ENCODE measurements around the gene TRAPPC10. TPM values are rescaled to one million over a fixed set of nuclear protein-coding genes. Genes with fewer than 3 reads are reported as not detected.
"Not testable (repeated sequence)": the region's sequence is repeated elsewhere in the genome, so short reads cannot be mapped to it uniquely, and the experiment has no call there.

TRAPPC10 gene
- total RNA-seq, 1 experiment from 2014 or later, result 39.3 TPM

DNA sequence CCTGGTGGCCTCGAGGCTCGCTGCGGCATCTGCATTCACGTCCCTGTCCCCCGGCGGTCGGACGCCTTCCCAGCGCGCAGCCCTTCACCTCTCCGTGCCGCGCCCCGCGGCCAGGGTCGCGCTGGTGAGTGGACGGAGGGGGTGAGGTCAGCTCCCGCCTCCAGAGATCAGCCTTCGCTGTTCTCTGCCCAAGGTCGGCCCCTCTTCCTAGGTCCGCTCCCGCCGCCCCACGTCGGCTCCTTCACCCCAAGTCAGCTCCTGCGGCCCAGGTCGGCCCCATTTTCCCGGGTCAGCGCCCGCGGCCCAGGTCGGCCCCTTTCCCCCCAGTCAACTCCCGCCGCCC lies 121.6 kb downstream of the TRAPPC10 start:
- H3K27me3 Mint-ChIP-seq (ENCODE audit: insufficient read depth, unreplicated experiment); H3K27ac Mint-ChIP-seq (ENCODE audit: low read depth, unreplicated experiment); BruUV-seq (replicated peaks); DNase-seq (ENCODE audit: unreplicated experiment); intact Hi-C loops (cut with micrococcal nuclease); CTCF ChIA-PET; H3K4me3 Mint-ChIP-seq (ENCODE audit: unreplicated experiment); H3K36me3 Mint-ChIP-seq (ENCODE audit: insufficient read depth, unreplicated experiment); POLR2A ChIA-PET; H3K4me1 Mint-ChIP-seq (ENCODE audit: insufficient read depth, unreplicated experiment); H3K9me3 Mint-ChIP-seq (ENCODE audit: unreplicated experiment): not testable (repeated sequence)

DNA sequence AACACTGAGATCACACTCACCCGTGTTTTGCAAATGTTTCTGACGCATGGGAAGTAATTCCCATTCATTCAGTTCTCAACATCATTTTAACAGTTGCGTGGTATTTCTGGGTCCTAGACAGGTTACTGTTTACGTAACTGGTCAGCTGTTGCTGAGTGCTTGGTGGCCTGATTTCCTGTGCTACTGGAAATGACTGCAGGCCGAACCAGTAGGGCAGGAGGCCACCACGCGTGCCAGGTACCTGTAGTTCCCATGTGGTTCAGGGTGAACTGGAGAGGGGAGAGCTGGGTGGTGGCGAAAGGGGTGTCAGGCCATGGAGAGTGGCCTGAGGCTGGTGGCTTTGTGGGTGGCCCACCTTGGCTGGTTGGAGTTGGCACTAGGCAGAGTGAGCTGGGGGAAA lies 122.6 kb downstream of the TRAPPC10 start:
- DNase-seq (ENCODE audit: unreplicated experiment); H3K4me3 Mint-ChIP-seq (ENCODE audit: unreplicated experiment); H3K36me3 Mint-ChIP-seq (ENCODE audit: insufficient read depth, unreplicated experiment); H3K9me3 Mint-ChIP-seq (ENCODE audit: unreplicated experiment); H3K27ac Mint-ChIP-seq (ENCODE audit: low read depth, unreplicated experiment); intact Hi-C loops (cut with micrococcal nuclease); CTCF ChIA-PET; H3K27me3 Mint-ChIP-seq (ENCODE audit: insufficient read depth, unreplicated experiment); H3K4me1 Mint-ChIP-seq (ENCODE audit: insufficient read depth, unreplicated experiment); POLR2A ChIA-PET: not testable (repeated sequence)
- BruUV-seq (replicated peaks), result TSS peak; percentile 58

- H3K36me3 Mint-ChIP-seq (ENCODE audit: insufficient read depth, unreplicated experiment); BruUV-seq (replicated peaks); H3K27me3 Mint-ChIP-seq (ENCODE audit: insufficient read depth, unreplicated experiment); CTCF ChIA-PET; H3K4me3 Mint-ChIP-seq (ENCODE audit: unreplicated experiment); H3K27ac Mint-ChIP-seq (ENCODE audit: low read depth, unreplicated experiment); H3K9me3 Mint-ChIP-seq (ENCODE audit: unreplicated experiment); H3K4me1 Mint-ChIP-seq (ENCODE audit: insufficient read depth, unreplicated experiment); POLR2A ChIA-PET; DNase-seq (ENCODE audit: unreplicated experiment); intact Hi-C loops (cut with micrococcal nuclease): not testable (repeated sequence)
Observed at GRCh38 chr21:44138039-44138438, 125.9 kb downstream of the TRAPPC10 start.

GRCh38 chr21:44139787-44140551 lies 127.9 kb downstream of the TRAPPC10 start:
- DNase-seq (ENCODE audit: unreplicated experiment); H3K4me1 Mint-ChIP-seq (ENCODE audit: insufficient read depth, unreplicated experiment): not testable (repeated sequence)

GRCh38 chr21:44140552-44140932 lies 128.4 kb downstream of the TRAPPC10 start:
- H3K4me1 Mint-ChIP-seq (ENCODE audit: insufficient read depth, unreplicated experiment); DNase-seq (ENCODE audit: unreplicated experiment); H3K9me3 Mint-ChIP-seq (ENCODE audit: unreplicated experiment); BruUV-seq (replicated peaks); H3K27me3 Mint-ChIP-seq (ENCODE audit: insufficient read depth, unreplicated experiment); intact Hi-C loops (cut with micrococcal nuclease); POLR2A ChIA-PET; H3K27ac Mint-ChIP-seq (ENCODE audit: low read depth, unreplicated experiment); CTCF ChIA-PET; H3K4me3 Mint-ChIP-seq (ENCODE audit: unreplicated experiment); H3K36me3 Mint-ChIP-seq (ENCODE audit: insufficient read depth, unreplicated experiment): not testable (repeated sequence)

More at GRCh38 chr21:44139787-44140551, 127.9 kb downstream of the TRAPPC10 start:
- H3K27me3 Mint-ChIP-seq (ENCODE audit: insufficient read depth, unreplicated experiment); intact Hi-C loops (cut with micrococcal nuclease); POLR2A ChIA-PET; H3K36me3 Mint-ChIP-seq (ENCODE audit: insufficient read depth, unreplicated experiment); H3K4me3 Mint-ChIP-seq (ENCODE audit: unreplicated experiment); BruUV-seq (replicated peaks); H3K27ac Mint-ChIP-seq (ENCODE audit: low read depth, unreplicated experiment); CTCF ChIA-PET; H3K9me3 Mint-ChIP-seq (ENCODE audit: unreplicated experiment): not testable (repeated sequence)

DNA sequence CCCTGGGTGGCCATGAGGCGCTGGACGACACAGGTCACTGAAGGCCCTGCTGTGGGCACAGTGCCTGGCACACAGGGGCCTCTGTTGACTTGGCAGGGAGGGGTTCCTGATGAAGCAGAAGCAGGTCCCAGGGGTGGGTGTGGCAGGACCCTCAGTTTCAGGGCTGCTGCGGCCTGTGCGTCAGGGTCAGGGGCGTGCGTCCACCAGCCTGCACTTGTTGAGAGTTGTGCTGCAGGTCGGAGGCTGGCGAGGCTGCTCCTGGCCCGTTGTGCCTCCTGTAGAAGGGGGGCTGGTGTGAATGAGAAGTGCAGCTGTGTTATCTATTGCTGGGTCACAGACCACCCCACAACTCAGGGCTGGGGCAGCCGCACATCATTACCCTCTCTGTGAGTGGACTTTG lies 130.4 kb downstream of the TRAPPC10 start:
- H3K36me3 Mint-ChIP-seq (ENCODE audit: insufficient read depth, unreplicated experiment); intact Hi-C loops (cut with micrococcal nuclease); H3K27ac Mint-ChIP-seq (ENCODE audit: low read depth, unreplicated experiment); DNase-seq (ENCODE audit: unreplicated experiment); H3K4me1 Mint-ChIP-seq (ENCODE audit: insufficient read depth, unreplicated experiment); CTCF ChIA-PET; BruUV-seq (replicated peaks); H3K27me3 Mint-ChIP-seq (ENCODE audit: insufficient read depth, unreplicated experiment); H3K4me3 Mint-ChIP-seq (ENCODE audit: unreplicated experiment); POLR2A ChIA-PET; H3K9me3 Mint-ChIP-seq (ENCODE audit: unreplicated experiment): not testable (repeated sequence)

GRCh38 chr21:44143380-44143779 lies 131.3 kb downstream of the TRAPPC10 start:
- H3K27me3 Mint-ChIP-seq (ENCODE audit: insufficient read depth, unreplicated experiment); H3K27ac Mint-ChIP-seq (ENCODE audit: low read depth, unreplicated experiment); BruUV-seq (replicated peaks); DNase-seq (ENCODE audit: unreplicated experiment); CTCF ChIA-PET; H3K4me1 Mint-ChIP-seq (ENCODE audit: insufficient read depth, unreplicated experiment); H3K36me3 Mint-ChIP-seq (ENCODE audit: insufficient read depth, unreplicated experiment); H3K4me3 Mint-ChIP-seq (ENCODE audit: unreplicated experiment); POLR2A ChIA-PET; intact Hi-C loops (cut with micrococcal nuclease); H3K9me3 Mint-ChIP-seq (ENCODE audit: unreplicated experiment): not testable (repeated sequence)

GRCh38 chr21:44143996-44144395 lies 131.9 kb downstream of the TRAPPC10 start:
- H3K4me1 Mint-ChIP-seq (ENCODE audit: insufficient read depth, unreplicated experiment); CTCF ChIA-PET; intact Hi-C loops (cut with micrococcal nuclease); H3K36me3 Mint-ChIP-seq (ENCODE audit: insufficient read depth, unreplicated experiment); H3K9me3 Mint-ChIP-seq (ENCODE audit: unreplicated experiment); H3K4me3 Mint-ChIP-seq (ENCODE audit: unreplicated experiment); DNase-seq (ENCODE audit: unreplicated experiment); BruUV-seq (replicated peaks); POLR2A ChIA-PET; H3K27me3 Mint-ChIP-seq (ENCODE audit: insufficient read depth, unreplicated experiment); H3K27ac Mint-ChIP-seq (ENCODE audit: low read depth, unreplicated experiment): not testable (repeated sequence)

DNA sequence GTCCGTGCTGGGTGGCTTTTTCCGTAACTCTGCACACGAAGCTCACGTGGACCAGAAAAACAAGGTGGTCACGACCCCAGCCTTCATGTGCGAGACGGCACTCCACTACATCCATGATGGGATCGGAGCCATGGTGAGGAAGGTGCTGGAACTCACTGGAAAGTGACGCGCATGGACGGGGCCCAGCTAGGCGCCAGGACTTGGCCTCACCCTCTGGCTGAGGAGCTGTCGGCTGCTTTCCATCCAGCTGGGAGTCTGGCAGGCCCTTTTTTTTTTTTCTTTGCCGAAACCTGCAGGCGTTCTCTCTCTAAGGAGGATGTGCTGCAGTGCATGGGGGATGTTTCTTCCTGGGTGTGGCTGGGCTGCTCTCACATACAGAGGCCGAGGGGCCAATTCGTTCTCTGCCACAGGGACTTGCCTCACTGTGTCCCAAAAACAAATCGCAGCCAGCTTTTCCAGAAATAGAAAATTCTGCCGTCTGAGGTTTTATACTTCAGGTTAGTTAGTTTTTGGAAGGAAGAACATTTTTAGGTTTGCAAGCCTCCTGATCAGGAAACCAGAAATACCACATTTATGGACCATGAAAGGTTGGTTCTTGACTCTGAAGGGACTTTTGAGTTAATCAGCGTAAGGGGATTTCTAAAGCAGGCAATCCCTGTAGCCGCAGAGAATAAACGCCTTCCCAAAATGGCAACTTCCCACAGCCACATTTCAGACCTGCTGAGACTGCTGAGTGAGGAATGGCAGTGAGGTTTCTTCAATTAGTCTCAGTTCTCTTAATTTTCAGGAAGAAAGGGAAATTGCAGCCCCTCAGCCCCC lies 132.9 kb downstream of the TRAPPC10 start:
- H3K9me3 Mint-ChIP-seq (ENCODE audit: unreplicated experiment); H3K4me1 Mint-ChIP-seq (ENCODE audit: insufficient read depth, unreplicated experiment); H3K27me3 Mint-ChIP-seq (ENCODE audit: insufficient read depth, unreplicated experiment); intact Hi-C loops (cut with micrococcal nuclease); DNase-seq (ENCODE audit: unreplicated experiment); CTCF ChIA-PET; H3K36me3 Mint-ChIP-seq (ENCODE audit: insufficient read depth, unreplicated experiment); H3K27ac Mint-ChIP-seq (ENCODE audit: low read depth, unreplicated experiment); H3K4me3 Mint-ChIP-seq (ENCODE audit: unreplicated experiment); POLR2A ChIA-PET: not testable (repeated sequence)
- BruUV-seq (replicated peaks), result TSS peak; percentile 83

Measured in MCF 10A (cell line).